ENCODE results near the gene CP. TPM values are rescaled to one million over a fixed set of nuclear protein-coding genes. Genes with fewer than 3 reads are reported as not detected.

CP gene
- total RNA-seq, 4 donors from 2014 or later: 0.97 to 17.9 (median 15.8) TPM; not detected in 1

DNA sequence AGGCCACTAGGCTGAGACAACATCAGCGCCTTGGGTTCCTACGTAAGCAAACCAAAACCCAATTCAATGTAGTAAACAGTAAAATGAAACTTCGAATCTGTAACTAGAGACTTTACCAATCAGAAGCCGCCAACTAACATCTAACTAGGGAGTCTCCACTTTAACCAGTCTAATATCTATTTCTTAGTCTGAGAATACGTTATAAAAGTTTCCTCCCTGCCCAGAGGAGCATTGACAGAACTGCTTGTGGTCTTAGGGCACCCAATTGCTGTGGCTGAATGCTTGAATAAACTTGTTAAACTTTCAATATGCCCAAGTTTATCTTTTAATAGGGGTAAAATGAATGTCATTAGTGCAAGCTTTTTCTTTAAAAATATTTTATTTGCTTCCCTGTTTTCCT, 4.3 kb downstream of the CP start:
- Histone ChIP-seq H3K36me3 (no peaks in the 10 kb centered on the region), H3K27me3 (no peaks in the 10 kb centered on the region), H3K27ac (no peak overlapping the region), H3K4me3 (no peak overlapping the region), H3K9me3 (no peaks in the 10 kb centered on the region), H3K4me1 (peaks cover 0 to 20% (median 0%) of the 10 kb centered on the region in 3 donors)
- intact Hi-C loops (cut with DNase I): no loop called here
- 89 to 92% methylated on average over 5 of the region's 5 CpGs for WGBS, 2 donors
- TF ChIP-seq, protein P1, sequence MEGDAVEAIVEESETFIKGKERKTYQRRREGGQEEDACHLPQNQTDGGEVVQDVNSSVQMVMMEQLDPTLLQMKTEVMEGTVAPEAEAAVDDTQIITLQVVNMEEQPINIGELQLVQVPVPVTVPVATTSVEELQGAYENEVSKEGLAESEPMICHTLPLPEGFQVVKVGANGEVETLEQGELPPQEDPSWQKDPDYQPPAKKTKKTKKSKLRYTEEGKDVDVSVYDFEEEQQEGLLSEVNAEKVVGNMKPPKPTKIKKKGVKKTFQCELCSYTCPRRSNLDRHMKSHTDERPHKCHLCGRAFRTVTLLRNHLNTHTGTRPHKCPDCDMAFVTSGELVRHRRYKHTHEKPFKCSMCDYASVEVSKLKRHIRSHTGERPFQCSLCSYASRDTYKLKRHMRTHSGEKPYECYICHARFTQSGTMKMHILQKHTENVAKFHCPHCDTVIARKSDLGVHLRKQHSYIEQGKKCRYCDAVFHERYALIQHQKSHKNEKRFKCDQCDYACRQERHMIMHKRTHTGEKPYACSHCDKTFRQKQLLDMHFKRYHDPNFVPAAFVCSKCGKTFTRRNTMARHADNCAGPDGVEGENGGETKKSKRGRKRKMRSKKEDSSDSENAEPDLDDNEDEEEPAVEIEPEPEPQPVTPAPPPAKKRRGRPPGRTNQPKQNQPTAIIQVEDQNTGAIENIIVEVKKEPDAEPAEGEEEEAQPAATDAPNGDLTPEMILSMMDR (IDR thresholded peaks at IDR 0.05): no peak
- no peak for TF ChIP-seq POLR2A (IDR thresholded peaks at IDR 0.05)
- DNase-seq: no peak

GRCh38 chr3:149216193-149216869, 5.3 kb downstream of the CP start:
- no peak for DNase-seq
- Histone ChIP-seq H3K4me3 (no peak overlapping the region), H3K27me3 (no peaks in the 10 kb centered on the region), H3K36me3 (no peaks in the 10 kb centered on the region), H3K4me1 (peaks cover 0 to 13% (median 0%) of the 10 kb centered on the region in 3 donors), H3K9me3 (no peaks in the 10 kb centered on the region), H3K27ac (no peak overlapping the region)
- intact Hi-C loops (cut with DNase I): no loop called here
- no peak for TF ChIP-seq POLR2A (IDR thresholded peaks at IDR 0.05)
- TF ChIP-seq, protein P1 (IDR thresholded peaks at IDR 0.05): no peak
- WGBS, 2 donors: 77 to 92% methylated on average over 2 to 4 of the region's 4 CpGs

- peaks cover 0 to 13% (median 0%) of the 10 kb centered on the region in 3 donors for H3K4me1 ChIP-seq
- intact Hi-C loops (cut with DNase I): no loop called here
- H3K4me3 ChIP-seq: no peak overlapping the region
- no peak overlapping the region for H3K27ac ChIP-seq
- no peaks in the 10 kb centered on the region for H3K27me3 ChIP-seq
- no peaks in the 10 kb centered on the region for H3K9me3 ChIP-seq
- TF ChIP-seq, protein P1 (IDR thresholded peaks at IDR 0.05): no peak
- no peak for TF ChIP-seq POLR2A (IDR thresholded peaks at IDR 0.05)
- DNase-seq: no peak
- 63 to 68% methylated on average over 2 of the region's 2 CpGs for WGBS, 2 donors
- H3K36me3 ChIP-seq: no peaks in the 10 kb centered on the region
These were observed 6.1 kb downstream of the CP start for GRCh38 chr3:149215515-149215914.

GRCh38 chr3:149214702-149215101, 6.9 kb downstream of the CP start:
- DNase-seq: no peak
- intact Hi-C loops (cut with DNase I): no loop called here
- Histone ChIP-seq H3K36me3 (no peaks in the 10 kb centered on the region), H3K4me1 (peaks cover 0 to 13% (median 0%) of the 10 kb centered on the region in 3 donors), H3K27me3 (no peaks in the 10 kb centered on the region), H3K27ac (no peak overlapping the region), H3K9me3 (no peaks in the 10 kb centered on the region), H3K4me3 (no peak overlapping the region)
- TF ChIP-seq, protein P1 (IDR thresholded peaks at IDR 0.05): no peak
- TF ChIP-seq POLR2A (IDR thresholded peaks at IDR 0.05): no peak
- WGBS, 2 donors: 64 to 65% methylated on average over 1 of the region's 1 CpG

DNA sequence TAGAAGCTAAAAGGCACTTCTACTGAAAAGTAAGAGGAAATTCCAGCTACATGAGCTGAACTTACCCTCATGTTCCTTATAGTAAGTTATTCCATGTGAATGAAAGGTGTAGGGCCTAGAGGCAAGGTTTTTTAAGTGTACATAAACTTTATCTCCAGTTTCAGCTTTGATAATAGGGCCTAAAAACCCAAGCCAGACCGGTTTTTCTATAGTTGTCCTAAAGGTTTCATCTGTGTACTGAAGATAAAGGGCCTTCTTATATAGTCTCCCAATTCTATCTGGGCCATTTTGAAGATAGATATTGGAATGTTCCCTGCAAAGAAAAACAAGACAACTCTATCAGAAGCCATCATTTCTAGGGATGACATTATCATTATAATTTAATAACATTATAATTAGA, 9.2 kb downstream of the CP start:
- TF ChIP-seq, protein P1 (IDR thresholded peaks at IDR 0.05): no peak
- TF ChIP-seq POLR2A (IDR thresholded peaks at IDR 0.05): no peak
- no peaks in the 10 kb centered on the region for H3K27me3 ChIP-seq
- intact Hi-C loops (cut with DNase I): no loop called here
- no peaks in the 10 kb centered on the region for H3K36me3 ChIP-seq
- no peak overlapping the region for H3K27ac ChIP-seq
- H3K4me1 ChIP-seq: peaks cover 0 to 13% (median 0%) of the 10 kb centered on the region in 3 donors
- WGBS, 2 donors: 68 to 71% methylated on average over 1 of the region's 1 CpG
- DNase-seq: no peak
- H3K9me3 ChIP-seq: no peaks in the 10 kb centered on the region
- H3K4me3 ChIP-seq: no peak overlapping the region
